Measurements from ENCODE around the gene SMIM38.

SMIM38 gene

DNA sequence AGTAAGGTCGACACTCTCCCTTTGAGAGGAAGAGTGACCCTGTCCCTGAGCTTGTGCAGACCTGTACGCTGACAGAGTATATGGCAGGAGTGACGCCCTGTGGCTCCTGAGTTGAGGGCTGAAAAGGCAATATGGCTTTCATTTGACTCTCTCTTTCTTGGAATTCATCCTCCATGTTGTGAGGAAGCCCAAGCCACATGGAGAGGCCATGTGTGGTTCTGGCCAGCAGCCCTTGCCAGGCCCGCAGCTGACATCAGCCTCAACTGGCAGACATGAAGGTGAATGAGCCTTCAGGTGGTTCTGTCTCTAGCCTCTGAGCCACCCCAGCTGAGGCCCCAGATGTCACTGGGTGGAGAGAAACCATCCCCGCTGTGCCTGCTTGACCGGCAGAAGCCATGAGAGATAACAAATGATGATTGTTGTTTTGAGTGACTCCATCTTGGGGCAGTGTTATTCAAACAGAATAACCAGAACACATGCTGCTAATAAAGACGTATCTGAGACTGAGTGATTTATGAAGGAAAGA, 31.9 kb downstream of the SMIM38 start:
- no peak for DNase-seq

DNA sequence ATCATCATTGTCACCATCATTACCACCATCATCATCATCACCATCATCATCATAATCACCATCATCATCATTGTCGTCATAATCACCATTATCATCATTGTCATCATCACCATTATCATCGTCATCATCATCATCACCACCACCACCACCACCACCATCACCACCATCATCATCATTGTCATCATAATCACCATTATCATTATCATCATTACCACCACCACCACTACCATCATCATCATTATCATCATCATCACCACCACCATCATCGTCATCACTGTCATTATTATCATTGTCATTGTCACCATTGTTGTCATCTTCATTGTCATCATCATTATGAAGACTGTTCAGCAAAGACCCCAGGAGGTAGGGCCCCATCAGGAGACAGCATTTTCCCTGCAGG, 33.3 kb downstream of the SMIM38 start:
- no peak for DNase-seq

DNA sequence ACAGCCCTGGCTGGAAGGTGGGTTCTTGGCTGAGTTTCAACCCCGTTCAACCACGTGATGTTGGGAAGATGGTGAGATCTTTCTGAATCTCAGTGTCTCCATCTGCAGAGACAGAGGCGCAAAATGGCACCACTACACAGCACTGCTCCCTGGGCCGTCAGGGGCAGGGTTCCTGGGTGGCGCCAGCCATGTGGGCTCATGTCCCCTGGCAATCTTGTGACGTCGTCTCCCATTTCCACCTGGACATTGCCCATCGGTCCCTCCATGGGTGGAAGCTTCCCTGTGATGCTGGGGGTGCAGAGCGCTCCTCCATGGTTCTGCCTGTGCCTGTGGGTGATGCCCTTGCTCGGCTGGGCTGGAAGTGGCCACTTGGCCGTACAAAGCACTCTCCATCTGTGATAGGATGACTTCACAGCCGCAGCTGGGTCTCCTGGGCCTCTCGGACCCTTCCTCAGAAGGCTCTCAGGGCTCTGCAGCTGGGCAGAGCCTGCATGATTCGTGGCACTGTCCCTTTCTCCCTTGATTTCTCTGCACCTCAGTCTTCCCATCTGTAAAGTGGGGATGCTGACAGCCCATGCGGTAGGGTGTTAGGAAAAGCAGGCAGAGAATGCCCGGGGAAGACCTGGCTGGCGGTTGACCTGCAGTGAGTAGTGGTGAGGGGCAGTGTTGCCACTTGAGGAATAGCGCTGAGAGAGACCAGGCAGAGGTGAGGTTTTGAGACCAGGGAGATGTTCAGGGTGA, 35.2 kb downstream of the SMIM38 start:
- no peak for DNase-seq

DNA sequence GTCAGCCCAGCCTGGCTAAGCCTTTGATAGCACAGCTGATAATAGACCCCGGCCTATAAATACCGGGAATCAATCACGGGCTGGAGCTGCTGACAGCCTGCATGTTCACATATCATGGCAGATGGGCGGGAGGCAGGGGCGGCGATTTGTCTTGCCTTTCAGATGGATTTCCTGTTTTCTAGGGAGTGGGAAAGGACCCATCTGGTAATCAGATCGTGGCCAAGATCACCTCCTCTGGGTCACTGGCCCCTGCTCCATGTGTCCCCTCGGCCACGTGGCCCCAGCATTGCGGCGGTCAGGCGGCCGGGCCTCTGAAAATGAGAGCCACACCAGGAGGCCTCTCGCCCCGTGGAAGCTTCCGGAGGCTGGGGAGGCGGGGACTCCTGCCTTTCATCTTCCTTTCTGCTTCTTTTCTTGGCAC, 36.6 kb downstream of the SMIM38 start:
- DNase-seq = no peak

DNA sequence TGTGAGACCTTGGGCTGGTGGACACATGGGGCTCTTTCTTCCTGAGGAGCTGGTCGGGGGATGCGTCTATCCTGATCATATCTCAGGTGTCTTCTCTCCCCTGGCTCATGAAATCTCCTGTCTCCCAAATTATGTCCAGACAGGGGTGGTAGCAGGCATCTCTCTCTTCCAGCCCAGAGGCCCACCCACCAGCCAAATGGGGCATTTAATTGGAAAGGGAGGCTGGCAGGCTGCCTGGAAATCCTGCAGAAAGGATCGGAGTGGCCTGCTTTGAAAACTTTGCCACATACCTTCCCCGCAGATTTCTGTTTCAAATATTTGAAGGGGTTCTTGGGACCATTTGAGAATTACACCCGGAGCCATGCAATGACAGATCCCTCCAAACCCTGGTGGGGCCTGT, 37.4 kb downstream of the SMIM38 start:
- no peak for DNase-seq

DNA sequence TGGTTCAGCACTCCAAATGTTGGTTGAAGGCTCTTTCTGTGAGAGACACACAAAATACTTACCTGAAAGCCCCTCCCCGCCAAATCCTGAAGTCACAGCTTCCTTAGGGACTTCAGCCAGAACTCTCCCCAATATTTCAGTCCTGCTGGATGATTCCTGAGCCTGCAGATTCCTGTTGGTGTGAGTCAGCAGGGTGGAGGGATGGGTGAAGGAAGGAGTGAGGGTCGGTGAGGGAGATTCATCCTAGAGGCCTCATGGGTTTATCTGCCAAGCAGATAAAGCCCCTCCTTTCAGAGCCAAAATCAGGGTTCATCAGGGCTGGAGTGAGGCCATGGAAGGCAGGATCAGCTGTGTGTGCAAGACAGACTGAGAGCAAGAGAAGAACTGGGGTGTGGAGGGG, 37.9 kb downstream of the SMIM38 start:
- no peak for DNase-seq

DNA sequence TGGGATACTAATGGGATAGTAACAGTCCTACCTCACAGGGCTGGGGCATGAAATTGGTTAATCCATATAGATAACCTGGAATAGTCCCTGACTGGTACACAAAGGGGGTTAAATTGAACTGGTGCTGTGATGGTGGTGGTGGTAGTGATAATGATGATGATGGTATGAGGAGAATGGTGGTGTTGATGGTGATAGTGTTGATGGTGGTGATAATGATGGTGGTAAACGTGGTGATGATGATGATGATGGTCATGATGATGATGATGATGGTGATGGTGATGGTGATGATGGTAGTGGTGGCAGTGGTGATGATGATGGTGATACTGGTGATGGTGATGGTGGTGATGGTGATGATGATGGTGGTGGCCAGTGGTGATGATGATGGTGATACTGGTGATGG, 38.7 kb downstream of the SMIM38 start:
- no peak for DNase-seq

DNA sequence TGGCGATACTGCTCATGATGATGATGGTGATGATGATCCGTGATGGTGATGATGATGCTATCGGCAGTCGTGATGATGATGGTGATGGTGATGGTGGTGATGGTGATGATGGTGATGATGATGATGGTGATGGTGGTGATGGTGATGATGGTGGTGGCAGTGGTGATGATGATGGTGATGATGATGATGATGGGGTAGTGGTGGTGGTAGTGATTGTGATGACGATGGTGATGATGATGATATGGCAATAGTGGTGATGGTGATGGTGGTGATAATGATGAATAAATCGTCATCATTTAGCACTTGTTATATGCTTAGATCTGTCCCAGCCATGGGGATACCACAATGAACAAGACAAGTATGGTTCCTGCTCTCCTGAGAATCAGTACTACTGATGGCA, 39.2 kb downstream of the SMIM38 start:
- DNase-seq = no peak

DNA sequence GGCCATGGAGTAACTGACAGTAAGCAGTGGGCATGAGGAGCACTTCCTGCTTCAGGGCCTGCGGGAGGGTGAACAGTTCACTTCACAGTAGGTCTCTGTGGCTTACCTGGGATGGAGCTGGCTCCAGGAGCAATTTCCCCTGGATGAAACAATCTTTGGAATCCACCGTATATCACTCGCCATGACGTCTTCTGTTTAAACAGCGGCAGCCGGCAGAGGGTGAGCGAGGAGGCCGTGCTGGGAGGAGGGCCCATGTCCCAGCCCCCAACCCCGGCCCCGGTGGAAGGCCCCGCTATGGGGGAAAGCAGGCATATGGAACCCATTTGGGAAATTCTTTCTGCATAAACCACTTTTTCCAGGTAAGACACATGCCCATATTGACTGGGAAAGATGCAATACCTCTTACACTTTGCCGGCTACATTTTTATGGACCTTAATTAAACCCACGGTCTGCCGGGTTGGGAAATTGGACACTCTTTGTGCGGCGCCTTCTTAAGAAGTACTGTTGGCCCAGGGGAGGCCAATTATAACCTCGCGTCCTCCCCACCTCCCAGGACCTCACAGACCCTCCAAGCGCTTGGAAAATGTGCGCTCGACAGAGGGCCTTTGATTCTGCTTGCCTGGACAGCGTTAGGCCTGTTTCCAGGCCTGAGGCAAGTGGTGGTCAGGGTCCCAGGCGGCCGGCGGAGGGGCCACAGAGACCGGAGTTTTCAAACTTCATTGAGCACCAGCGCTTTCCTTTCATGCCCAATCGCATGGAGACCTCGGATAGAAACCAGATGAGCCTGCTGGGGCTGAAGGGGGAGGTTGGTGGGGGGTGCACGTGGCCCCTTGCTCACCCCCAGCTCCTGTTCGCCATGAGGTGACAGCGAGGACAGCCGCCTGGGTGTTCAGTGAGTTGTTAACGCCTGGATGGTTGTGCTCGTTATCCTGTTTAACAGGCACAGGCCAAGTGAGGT, 40.4 kb downstream of the SMIM38 start:
- no peak for DNase-seq

DNA sequence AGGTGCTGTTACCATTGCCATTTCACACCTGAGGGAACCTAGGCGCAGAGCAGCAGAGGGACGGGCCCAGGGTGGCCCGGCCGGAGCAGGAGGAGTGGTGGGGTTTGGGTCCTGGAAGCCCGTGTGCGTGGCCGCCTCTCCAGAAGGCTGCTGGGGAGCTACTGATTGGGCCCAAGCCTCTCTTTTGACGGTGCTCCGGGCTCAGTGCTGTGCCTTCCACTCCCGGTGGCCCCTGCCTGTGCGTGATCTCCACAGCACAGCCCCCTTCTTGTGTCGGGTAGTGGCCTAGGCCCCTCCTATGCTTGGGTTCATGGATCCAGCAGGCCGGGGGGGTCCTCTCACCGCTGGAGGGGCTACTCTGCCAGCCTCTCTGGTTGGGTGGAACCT, 41.0 kb downstream of the SMIM38 start:
- no peak for DNase-seq

DNA sequence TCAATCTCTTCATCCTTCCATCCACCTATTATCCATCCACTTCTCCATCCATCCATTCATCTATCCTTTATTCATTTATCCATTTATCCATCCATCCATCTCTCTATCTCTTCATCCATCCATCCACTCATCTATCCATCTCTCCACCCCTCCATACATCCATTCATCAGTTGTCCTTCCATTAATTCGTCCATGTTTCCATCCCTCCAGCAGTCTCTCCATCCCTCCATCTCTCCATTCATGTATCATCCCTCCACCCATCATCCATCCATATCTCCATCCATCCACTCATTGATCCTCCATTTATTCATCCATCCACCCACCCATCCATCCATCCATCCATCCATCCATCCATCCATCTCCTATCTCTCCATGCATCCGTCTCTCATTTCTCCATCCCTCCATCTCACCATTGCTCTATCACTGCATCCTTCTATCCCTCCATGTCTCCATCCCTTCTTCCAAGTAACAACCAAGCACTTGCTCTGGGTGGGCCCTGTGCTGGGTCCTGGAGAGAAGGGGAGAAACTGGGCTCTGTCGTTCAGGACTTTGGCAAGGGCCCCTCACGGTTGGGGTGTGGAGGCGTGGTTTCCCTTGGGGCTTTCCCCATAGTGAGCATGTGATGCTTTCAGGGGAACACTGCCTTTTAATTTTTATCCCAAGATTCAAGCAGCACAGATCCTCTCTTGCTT, 43.3 kb downstream of the SMIM38 start:
- no peak for DNase-seq

DNA sequence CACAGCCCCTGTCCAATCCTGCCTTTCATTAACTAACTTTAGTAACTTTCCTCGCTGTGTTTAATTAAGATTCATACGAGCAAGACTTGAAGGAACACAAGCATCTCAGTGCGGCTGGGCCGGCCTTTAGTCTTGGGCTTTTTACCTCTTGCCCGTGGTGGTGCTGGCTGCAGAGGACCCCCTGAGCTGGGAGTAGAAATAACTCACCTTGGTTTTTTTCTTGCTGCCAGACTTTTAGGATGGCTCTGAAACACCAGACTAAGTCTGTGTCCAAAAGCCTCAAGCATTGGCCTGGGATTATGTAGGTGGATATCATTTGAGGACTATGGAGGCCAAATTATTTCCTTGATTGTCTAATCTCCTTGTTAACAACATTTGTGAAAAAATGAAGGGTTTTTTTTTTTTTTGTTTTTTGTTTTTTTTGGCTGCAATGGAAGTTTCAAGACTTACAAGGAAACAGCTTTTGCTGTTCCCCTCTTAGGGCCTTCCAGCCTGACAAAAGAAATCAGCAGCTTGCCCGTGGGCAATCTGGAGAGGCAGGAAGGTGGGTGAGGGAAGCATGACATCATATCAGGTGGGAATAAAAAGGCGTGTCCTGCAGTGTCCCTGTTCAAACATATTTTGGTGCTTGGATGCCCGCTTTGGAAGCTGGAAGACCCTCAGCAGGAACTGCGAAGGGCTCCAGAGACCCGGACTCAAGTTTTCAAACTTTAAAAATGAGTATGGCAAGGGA, 44.0 kb downstream of the SMIM38 start:
- DNase-seq = no peak

DNA sequence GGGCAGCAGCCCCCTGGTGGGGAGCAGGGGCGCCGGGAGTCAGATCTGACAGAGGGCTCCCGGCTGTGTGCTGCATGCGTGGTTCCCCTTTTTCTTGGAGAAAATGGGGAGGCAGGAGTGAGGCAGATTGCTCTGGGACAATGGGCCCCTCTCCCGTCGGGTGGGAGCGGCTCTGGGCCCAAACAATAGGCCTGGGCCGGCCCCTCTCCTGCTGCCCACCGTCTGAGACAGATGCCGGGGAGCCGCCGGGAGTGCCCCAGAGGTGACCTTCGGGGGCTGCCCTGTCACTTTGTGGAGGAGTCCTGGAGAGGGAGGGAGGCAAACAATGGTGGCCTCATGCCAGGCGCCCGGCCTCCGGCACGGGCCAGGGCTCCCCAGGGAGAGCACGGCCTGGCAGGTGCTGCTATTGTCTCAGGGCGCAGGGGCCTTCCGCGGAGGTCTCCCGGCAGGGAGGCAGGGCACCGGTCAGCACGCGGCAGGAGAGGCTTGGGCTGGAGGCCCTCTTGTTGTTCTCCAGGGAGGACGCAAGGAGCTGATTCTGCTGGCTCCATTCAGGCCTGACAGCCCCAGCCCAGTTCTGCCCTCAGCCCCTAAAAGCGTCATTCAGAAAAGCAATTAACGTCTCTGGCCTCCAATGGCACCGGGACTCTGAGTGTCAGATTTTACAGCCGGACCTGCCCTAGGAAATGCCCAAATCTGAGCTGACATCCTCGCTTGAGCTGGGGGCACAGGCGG, 44.8 kb downstream of the SMIM38 start:
- no peak for DNase-seq

DNA sequence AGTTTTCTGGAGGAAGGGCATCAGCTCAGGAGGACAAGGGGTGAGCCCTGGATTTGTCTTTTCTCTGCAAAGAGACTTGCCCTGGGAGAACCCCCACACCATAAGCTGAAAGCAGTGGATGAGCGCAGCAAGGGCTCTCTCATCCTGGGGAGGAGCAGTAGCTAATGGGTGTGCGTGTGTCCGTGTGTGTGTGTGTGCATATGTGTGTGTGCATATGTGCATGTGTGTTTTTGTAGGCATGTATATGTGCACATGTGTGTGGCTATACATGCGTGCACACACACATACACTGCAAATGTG, 45.3 kb downstream of the SMIM38 start:
- DNase-seq = no peak

DNA sequence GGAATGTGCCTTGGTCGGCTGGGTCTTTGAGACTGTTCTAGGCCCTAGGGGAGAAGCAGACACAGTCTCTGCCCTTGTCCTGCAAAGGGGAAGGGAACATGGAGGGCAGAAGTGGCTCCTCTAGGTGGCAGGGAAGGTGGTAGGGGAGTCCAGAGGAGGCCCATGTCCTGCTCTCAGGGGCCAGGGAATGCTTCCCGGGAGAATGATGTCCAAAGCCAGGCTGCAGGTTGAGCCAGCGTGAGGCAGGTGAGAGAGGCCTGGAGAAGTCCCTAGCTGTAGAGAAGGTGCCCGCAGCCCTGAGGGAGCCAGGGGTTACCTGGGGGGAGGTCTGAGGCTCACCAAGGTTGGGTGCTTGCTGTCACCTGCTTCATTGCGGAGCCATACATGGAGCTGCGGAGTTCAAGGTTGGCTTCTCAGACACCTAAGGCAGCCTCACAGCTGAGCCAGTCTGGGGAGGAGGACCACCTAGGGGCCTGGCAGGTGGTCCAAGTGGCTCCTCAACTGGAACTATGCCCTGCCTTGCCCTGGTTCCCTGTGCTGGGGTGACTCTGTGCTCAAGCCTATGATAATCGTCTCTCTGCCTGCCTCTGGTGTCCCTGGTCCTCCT, 46.1 kb downstream of the SMIM38 start:
- no peak for DNase-seq

DNA sequence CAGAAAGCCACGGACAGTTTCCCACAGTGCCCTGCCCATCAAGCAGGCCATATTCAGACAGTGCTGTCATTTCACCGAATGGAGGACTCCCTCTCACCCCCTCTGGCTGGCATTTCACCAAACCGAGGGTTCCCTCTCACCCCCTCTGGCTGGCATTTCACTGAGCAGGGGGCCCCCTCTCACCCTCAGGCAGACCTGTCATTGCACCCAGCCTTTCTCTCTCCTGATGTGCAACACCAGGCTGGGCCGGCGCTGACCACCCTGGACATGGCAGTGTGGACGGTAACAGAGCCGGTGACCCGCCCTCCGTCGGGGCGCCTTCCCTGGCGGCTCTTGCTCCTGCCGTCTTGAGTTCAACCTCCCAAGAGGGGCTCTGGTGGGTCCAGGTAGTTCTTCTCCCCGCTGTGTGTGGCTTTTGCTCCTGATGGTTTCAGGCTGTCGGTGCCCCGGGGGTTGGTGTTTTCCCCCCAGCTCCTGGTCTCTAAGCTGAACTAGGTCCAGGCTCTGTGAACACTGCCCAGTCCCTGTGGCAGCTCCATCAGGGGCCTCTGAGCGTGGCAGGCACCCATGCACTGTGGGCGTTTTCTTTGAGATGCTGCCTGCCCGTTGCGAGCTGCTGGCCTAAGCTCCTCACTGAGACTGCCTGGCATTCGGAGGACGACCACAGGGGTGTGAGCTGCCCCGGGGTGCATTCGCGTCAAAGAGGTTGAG, 46.9 kb downstream of the SMIM38 start:
- DNase-seq = no peak

DNA sequence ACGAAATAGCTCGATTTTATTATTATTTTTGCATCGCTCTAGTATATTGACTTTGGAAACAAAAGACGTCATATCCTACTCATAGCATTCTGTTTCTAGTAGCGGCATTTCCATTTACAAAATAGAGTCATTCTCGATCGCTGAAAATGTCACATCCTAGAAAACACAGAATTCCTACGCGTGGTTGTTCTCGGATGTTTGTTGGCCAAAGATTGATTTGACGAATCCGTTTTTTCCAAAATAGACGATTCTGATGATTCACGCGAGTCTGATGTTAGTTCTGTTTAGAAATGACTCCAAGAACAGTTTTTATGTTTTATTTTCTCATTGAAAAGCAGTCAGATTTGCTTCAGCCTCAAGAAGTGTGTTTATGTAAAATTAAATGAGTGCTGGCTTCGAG, 47.6 kb downstream of the SMIM38 start:
- DNase-seq = no peak

DNA sequence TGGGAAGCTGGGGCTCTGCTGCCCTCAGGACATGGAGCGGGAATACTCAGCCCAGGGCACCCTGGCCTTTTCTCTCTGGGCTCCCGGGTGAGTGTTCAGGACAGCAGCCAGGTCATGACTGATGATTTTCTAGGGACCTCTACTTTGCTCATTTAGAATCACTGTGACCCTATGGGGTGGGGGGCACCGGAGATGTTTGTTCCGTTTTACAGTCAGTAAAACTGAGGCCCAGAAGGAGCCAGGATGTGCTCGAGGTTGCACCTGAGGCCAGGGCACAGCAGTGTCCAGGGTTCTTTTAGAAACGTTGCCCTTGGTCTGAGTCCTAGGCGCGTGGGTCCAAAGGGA, 48.1 kb downstream of the SMIM38 start:
- DNase-seq = no peak

DNA sequence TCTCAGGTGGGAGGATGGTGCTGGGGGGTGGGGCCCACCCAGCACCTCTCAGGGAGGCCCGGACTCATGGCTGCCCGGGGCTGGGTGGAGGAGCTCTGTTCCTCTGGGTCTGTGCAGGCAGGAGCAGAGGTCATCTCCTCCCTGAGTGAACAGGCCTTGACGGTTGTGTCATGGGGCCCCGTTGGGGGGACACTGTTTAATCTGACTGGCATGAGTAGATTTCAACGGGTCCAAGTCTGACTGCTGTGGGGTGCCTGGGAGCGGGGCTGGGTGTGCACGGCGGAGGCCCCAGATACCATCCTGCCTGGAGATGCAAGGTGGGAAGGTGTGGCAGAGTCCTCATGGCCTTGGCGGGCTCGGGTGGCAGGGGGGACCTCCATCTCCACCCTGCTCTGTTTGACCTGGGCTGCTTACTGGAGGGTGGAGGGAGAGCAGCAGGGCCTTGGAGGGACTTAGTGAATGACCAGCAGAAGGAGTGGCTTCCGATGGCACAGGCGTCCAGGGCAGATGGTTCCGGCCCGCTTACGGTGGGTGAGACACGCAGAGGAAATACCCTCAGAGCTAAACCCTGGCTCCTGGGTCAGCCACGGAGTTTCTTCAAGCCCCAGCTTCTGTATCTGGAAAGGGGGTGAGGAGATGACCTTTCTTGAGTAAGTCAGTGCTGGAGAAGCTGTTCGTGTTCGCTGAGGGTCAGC, 48.7 kb downstream of the SMIM38 start:
- no peak for DNase-seq

DNA sequence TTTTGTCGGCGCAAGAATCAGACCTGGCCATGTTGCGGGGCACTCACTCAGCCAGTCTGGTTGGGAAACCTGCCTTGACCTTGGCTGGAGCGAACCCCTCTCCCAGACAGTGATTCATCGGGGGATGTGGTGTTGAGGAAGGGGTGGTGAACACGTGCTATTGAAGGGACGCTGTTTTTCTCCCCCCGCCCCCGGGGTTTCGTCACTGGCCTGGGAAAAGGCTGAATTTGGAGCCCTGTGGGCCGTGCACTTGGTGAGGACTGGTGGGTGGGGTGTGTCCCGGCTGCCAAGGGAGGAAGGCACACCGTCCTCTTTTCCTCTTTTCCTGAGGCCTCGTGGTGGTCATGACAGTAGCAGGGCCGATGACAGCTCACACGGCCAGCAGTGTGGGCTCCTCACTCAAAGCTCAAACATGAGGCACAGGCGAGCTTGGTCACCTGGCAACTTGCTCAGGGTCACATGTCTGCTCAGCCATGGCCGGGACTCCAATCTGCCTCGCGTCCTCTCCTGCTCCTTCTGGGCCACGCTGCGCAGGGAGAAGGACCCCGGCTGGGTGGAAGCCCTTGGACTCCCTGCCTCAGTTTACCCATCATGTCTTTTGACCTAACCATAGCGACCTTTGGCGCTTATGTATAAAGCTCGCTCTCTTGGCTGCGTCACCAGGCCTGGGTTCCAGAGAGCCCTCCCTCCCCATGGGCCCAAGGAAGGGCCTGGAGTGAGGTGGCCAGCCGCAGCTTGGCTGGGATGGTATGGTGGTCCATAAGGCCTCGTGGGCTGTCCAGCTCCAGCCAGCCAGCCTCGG, 49.4 kb downstream of the SMIM38 start:
- DNase-seq = no peak

Measured in NCI-H187 (cell line).